C4-2B (cell line): ENCODE measurements around the gene ZKSCAN4.

Experiments
- CTCF ChIP-seq: fragments of 450-650 bp; conservative IDR thresholded peaks from 2 replicates; pipeline ENCODE4 v1.5.1; 2017; ENCODE audit warnings: mild to moderate bottlenecking
- ZFX ChIP-seq: fragments of 450-650 bp; IDR thresholded peaks from 2 replicates; pipeline ENCODE4 v1.6.1; 2017

- TF ChIP-seq CTCF (no peak), ZFX (no peak)
Measured at GRCh38 chr6:28232785-28233184, 19.3 kb downstream of the ZKSCAN4 start.
